Measurements from ENCODE around the gene SNED1. TPM values are rescaled to one million over a fixed set of nuclear protein-coding genes. Genes with fewer than 3 reads are reported as not detected.

Gene SNED1
- polyA plus RNA-seq, 3 donors: 0.02 to 3.4 (median 0.12) TPM

- Histone ChIP-seq H2AFZ (ENCODE audit: insufficient read depth, low read depth, low read length, poor library complexity, severe bottlenecking) (no peak overlapping the region), H4K20me1 (ENCODE audit: insufficient read depth, low read length) (no peaks in the 10 kb centered on the region), H3K79me2 (ENCODE audit: insufficient read depth, low read length) (no peaks in the 10 kb centered on the region), H3K9me3 (replicated peaks in 1 of 2; ENCODE audit: control insufficient read depth in 1 of 2, insufficient read depth in 1 of 2, low read length in 2 of 2) (no peaks in the 10 kb centered on the region), H3K9ac (ENCODE audit: insufficient read depth, low read length, poor library complexity, severe bottlenecking) (no peak overlapping the region), H3K4me1 (ENCODE audit: control insufficient read depth in 1 of 2, insufficient read depth in 2 of 2, low read length in 2 of 2) (peaks cover 8 to 11% of the 10 kb centered on the region in 2 donors), H3K27ac (ENCODE audit: low read depth in 1 of 2, low read length in 2 of 2) (no peak overlapping the region), H3K36me3 (replicated peaks in 1 of 2; ENCODE audit: control insufficient read depth in 1 of 2, insufficient read depth in 2 of 2, low read length in 2 of 2) (no peaks in the 10 kb centered on the region), H3K4me3 (replicated peaks in 1 of 3; ENCODE audit: low read depth in 2 of 3, low read length in 3 of 3) (no peak overlapping the region), H3K27me3 (ENCODE audit: control insufficient read depth in 2 of 2, insufficient read depth in 2 of 2, low read length in 2 of 2) (no peaks in the 10 kb centered on the region), H3K4me2 (replicated peaks; ENCODE audit: extremely low read depth, low read length, poor library complexity, severe bottlenecking) (no peak overlapping the region)
- no peak for TF ChIP-seq CTCF (IDR thresholded peaks at IDR 0.05)
- DNase-seq: no peak
- Mint-ChIP-seq H3K9me3 (peaks cover 0 to 2% (median 0%) of the 10 kb centered on the region in 7 donors), H3K4me3 (no peak overlapping the region), H3K27ac (no peak overlapping the region), H3K4me1 (peaks cover 9% of the 10 kb centered on the region), H3K36me3 (no peaks in the 10 kb centered on the region), H3K27me3 (ENCODE audit: low read depth in 3 of 3) (peaks cover 9 to 28% (median 12%) of the 10 kb centered on the region in 3 donors)
- intact Hi-C loops (cut with micrococcal nuclease): no loop called here
- WGBS (ENCODE audit: insufficient coverage): 77% methylated on average over 18 of the region's 29 CpGs
These were observed 13.5 kb downstream of the SNED1 start for GRCh38 chr2:241011751-241012510.

- intact Hi-C loops (cut with micrococcal nuclease): no loop called here
- no peak for DNase-seq
- peaks cover 0 to 3% of the 10 kb centered on the region in 2 donors for H3K9me3 ChIP-seq (replicated peaks in 1 of 2; ENCODE audit: control insufficient read depth in 1 of 2, insufficient read depth in 1 of 2, low read length in 2 of 2)
- Mint-ChIP-seq H3K36me3 (peaks cover 0 to 2% of the 10 kb centered on the region in 2 donors), H3K27ac (no peak overlapping the region), H3K9me3 (peaks cover 0 to 6% (median 3%) of the 10 kb centered on the region in 7 donors), H3K4me3 (no peak overlapping the region), H3K27me3 (ENCODE audit: low read depth in 3 of 3) (peaks cover 8 to 18% (median 11%) of the 10 kb centered on the region in 3 donors), H3K4me1 (peaks cover 9% of the 10 kb centered on the region)
- H3K4me3 ChIP-seq (replicated peaks in 1 of 3; ENCODE audit: low read depth in 2 of 3, low read length in 3 of 3): no peak overlapping the region
- no peak overlapping the region for H2AFZ ChIP-seq (ENCODE audit: insufficient read depth, low read depth, low read length, poor library complexity, severe bottlenecking)
- no peaks in the 10 kb centered on the region for H3K79me2 ChIP-seq (ENCODE audit: insufficient read depth, low read length)
- 100% methylated on average over 1 of the region's 6 CpGs for WGBS (ENCODE audit: insufficient coverage)
- H3K36me3 ChIP-seq (replicated peaks in 1 of 2; ENCODE audit: control insufficient read depth in 1 of 2, insufficient read depth in 2 of 2, low read length in 2 of 2): no peaks in the 10 kb centered on the region
- H3K27me3 ChIP-seq (ENCODE audit: control insufficient read depth in 2 of 2, insufficient read depth in 2 of 2, low read length in 2 of 2): no peaks in the 10 kb centered on the region
- no peak overlapping the region for H3K9ac ChIP-seq (ENCODE audit: insufficient read depth, low read length, poor library complexity, severe bottlenecking)
- TF ChIP-seq CTCF (IDR thresholded peaks at IDR 0.05): no peak
- no peaks in the 10 kb centered on the region for H4K20me1 ChIP-seq (ENCODE audit: insufficient read depth, low read length)
- no peak overlapping the region for H3K27ac ChIP-seq (ENCODE audit: low read depth in 1 of 2, low read length in 2 of 2)
- H3K4me1 ChIP-seq (ENCODE audit: control insufficient read depth in 1 of 2, insufficient read depth in 2 of 2, low read length in 2 of 2): peaks cover 8 to 11% of the 10 kb centered on the region in 2 donors
- no peak overlapping the region for H3K4me2 ChIP-seq (replicated peaks; ENCODE audit: extremely low read depth, low read length, poor library complexity, severe bottlenecking)
These were observed 15.8 kb downstream of the SNED1 start for GRCh38 chr2:241014224-241014623.

Data from CD14-positive monocyte (primary cell).